Right hindlimb (tissue), 1 donor: Measurements from ENCODE around the gene TMEM50B.
"Not testable (repeated sequence)": the region's sequence is repeated elsewhere in the genome, so short reads cannot be mapped to it uniquely, and the experiment has no call there.

Experiments
- DNase-seq: peaks from one replicate; pipeline ENCODE4 v3.0.0-alpha.2; 2018

The TMEM50B gene

DNA sequence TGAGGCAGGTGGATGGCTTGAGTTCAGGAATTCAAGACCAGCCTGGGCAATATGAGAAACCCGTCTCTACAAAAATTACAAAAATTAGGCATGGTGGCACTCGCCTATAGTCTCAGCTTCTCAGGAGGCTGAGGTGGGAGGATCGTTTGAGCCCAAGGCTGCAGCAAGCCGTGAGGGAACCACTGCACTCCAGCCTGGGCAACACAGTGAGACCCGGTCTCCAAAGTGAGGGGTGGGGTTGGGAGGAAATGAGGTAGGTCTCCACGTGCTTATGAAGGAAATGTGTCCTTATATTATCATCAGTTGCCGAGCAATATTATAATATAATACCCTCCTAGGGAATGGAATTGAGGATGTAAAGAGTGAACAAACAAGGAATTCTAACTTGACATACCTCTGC is 2.7 kb downstream of the TMEM50B start:
- no peak for DNase-seq

DNA sequence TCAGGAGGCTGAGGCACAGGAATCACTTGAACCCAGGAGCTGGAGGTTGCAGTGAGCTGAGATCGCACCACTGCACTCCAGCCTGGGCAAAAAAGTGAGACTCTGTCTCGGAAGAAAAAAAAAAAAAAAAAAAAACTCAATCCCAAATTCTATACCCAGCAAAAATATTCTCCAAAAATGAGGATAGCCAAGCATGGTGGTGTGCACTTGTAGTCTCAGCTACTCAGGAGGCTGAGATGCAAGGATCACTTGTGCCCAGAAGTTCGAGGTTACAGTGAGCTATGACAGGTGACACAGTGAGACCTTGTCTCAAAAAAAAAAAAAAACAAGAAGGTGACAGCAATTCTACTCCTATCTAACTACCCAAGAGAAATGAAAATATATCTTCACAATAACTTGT is 6.4 kb downstream of the TMEM50B start:
- DNase-seq = no peak

DNA sequence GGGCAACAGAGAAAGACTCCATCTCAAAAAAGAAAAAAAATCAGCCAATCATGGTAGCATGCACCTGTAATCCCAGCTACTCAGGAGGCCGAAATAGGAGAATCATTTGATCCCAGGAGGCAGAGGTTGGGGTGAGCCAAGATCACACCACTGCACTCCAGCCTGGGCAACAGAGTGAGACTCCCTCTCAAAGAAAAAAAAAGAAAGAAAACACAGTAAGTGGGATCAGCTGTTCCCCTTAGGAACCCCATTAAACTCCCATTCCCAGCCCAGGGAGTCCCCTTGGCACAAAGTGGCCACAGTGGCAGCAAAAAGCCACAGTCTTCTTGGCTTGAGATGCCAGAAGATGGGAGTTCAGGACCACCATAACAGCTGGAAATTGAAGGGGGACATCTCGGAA is 9.1 kb downstream of the TMEM50B start:
- DNase-seq = no peak

DNA sequence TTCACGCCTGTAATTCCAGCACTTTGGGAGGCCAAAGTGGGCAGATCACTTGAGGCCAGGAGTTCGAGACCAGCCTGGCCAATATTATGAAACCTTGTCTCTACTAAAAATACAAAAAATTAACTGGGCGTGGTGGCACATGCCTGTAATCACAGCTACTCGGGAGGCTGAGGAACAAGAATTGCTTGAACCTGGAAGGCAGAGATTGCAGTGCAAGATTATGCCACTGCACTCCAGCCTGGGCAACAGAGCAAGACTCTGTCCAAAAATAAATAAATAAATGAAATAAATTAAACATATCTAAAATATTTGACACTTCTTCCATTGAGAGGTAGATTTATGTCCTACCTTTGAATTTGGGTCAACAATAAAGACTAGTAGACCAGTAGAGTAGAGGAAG is 10.6 kb downstream of the TMEM50B start:
- not testable (repeated sequence) for DNase-seq

DNA sequence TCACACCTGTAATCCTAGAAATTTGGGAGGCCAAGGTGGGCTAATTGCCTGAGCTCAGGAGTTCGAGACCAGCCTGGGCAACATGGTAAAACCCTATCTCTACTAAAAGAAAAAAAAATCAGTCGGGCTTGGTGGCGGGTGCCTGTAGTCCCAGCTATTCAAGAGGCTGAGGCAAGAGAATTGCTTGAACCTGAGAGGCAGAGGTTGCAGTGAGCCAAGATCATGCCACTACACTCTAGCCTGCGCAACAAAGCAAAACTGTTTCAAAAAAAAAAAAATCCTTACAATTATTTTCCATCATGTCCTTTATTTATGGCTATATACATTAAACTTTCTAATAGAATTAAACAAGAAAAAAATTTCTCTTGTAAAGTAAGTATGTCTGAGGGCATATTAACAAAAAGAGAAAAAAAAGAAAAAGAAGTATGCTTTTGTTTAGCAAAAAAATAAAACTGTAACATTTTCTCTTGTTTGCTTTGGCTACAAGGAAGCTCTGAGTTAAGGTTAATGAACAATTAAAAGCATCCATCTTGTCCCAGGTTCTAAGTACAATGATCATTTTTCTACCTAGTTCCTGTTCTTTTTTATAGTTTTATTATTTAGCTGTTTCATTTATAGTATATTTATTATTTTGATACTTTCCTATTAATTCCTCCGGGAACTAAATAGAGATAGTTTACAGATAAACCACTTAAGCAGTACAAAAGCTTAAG is 18.1 kb downstream of the TMEM50B start:
- no peak for DNase-seq

DNA sequence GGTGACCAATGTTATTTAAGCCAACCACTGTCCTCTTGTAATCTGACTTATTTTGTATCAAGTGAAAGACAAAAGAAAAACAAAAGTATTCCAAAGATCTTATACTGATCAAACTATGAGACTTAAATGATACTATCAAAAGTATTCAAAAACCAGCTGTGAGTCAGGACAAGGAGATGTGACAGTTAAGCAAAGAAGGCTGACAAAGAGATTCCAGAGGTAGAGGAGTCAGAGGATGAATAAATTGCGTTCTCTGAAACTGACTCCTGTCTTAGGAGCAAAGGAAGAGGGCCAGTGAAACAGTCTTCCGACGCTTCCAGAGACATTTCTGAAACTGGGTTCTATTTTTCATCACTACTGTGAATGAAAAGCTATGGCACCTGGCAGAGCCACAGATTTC is 20.9 kb downstream of the TMEM50B start:
- DNase-seq = no peak

DNA sequence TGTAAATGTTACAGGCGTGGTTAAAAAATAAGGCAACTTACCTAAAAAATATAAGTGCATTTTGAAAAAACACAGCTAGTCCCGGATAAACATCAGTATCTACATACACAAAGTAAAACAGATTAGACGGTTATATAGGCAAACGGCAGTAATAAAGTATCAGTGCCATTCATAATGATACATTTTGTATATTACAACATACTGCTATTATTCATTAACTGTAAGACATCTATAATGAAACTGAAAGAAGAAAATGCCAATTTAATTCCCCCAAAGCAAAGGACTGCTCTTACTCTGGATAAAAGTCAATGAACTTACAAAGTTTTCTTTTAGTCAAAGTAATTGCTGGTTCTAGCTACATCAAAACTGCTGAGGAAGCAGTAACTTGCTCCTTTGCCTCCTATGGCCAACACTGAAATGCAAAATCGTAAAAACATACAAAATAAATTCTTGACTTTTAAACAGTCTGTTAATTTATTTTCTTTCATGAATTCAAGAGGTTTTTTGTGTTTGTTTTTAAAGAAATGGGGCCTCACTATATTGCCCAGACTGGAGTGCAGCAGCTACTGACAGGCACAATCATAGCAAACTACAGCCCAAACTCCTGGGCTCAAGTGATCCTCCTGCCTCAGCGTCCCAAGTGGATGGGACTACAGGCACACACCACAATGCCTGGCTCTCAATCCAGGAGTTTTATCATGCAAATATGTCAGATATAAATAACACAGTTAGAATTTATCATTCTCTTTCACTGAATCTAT is 23.9 kb downstream of the TMEM50B start:
- DNase-seq = no peak

DNA sequence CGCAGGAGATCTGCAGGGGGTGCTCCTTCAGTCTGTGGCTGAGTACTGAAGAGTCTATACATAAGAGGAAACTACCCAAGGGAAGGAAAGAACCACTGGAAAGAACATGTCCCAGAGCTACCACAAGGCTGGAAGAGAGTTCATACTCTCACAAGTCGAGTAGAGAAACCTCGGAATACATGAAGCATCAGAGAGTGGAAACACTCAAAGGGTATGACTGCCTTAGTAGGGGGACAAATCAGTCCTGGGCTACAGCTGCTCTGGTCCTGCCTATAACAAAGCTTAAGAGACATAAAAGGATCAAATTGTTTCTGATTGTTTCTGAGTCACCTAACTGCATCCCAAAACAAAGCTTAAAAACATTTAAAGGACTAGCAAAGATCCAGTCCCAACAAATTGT is 27.4 kb downstream of the TMEM50B start:
- no peak for DNase-seq

DNA sequence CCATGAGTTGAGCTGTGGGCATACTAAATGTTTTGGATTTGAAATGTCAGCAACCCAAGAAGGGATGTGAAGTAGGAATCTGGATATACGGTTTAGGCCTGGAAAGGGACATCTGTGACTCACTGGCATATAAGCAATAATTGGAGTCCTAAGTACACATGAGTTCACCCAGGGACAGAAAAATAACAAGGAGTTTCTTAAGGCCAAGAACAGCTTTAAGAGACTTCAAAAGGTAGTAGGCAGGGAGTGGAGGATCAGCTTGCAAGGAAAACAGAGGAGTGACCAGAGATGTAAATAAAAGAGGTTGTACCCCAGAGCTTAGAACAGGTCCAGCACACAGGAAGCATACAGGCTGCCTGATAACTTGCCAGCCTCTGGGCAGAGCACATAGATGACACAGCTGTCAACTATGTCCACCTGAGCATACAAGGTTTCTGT is 28.1 kb downstream of the TMEM50B start:
- no peak for DNase-seq

DNA sequence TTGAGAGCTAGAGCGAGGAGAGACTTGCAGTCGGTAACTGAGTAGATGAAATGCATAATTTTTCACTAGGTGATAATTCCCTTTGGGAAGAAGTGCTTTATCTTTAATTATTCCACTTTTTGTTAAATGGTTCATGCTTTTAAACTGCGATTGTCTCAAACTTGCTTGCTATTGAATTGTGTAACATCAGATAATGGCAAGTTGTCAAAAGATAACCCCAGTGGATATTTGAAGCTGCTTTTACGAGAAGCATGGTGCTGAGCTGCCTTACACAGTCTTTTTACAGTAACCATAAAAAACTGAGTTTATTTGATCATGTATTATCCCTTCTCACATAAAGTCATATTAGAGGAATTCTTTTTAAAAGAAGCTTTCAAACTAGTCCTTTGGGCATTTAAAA is 30.2 kb downstream of the TMEM50B start:
- no peak for DNase-seq

DNA sequence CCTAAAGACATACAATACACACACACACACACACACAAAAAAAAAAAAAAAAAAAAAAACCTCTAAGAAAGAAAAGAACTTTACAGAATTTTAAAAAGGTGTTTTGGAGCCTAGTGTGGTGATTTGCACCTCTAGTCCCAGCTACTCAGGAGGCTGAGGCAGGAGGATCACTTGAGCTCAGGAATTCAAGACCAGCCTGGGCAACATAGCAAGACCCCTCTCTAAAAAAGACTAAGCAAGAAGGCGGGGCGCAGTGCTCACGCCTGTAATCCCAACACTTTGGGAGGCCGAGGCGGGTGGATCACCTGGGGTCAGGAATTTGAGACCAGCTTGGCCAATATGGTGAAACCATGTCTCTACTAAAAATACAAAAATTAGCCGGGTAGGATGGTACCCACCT is 33.2 kb downstream of the TMEM50B start:
- DNase-seq = not testable (repeated sequence)

DNA sequence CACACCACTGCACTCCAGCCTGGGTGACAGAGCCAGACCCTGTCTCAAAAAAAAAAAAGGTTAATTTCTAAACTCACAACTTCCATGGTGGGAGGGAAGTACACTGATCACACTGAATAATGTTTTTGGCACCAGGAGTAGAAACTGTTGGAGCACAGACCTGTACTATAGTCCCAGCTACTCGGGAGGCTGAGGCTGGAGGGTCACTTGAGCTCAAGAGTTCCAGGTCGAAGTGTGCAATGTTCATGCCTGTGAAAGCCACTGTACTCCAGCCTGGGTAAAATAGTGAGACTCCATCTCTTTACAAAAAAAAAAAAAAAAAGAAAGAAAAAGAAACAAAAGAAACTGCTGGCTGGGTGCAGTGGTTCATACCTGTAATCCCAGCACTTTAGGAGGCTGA is 35.3 kb downstream of the TMEM50B start:
- no peak for DNase-seq

DNA sequence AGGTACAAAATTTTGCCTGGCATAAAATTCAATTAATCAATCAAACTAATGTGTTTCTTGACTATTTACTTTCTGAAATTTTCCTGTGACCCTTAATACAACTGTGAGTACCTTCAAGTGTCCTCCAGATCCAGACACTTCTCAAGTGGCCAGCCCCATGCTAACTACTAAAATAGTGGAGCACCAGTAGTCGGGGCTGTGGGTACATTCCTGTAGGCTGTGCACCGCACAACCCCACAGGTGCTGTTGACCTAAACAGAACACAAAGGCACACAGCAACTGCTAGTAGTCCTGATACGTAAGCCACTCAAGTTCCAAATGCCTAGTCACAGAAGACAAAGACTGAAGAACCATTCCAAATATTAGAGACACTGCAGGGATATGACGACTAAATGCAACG is 36.6 kb downstream of the TMEM50B start:
- no peak for DNase-seq

DNA sequence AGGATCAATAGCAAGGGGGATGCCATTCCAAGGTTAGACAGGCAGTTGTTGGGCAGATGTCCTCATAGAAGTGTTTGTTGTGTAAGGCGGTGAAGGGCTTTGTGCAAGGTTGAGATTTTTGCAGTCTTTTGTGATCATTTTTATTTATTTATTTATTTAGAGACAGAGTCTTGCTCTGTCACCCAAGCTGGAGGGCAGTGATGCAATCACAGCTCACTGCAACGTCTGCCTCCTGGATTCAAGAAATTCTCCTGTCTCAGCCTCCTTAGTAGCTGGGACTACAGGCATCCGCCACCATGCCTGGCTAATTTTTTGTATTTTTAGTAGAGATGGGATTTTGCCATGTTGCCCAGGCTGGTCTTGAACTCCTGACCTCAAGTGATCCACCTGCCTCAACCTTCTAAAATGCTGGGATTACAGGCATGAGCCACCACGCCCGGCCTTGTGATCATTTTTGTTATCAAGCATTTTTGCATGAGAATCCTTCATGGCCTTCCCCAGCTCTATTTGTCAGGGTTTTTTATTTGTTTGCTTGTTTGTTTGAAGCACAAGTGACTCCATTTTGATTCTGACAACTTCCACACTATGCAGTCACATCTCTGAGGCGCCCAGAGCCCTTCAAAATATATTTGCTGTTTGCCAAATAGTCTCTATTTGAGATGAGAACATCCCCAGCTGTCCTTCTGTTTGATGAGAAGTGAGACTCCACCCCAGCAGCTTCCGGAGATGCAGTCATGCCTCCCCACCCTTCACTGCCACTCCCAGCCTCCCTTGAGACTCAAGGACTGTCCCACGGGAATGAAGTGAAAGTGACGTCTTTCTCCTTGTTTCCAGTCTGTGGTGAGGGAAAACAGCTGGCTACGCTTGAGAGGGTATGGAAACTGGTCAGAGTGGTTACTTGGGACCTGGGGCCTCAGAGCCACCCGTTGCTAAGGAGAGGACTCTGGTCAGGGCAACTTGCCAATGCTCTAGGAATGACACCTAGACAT is 38.0 kb downstream of the TMEM50B start:
- peak; percentile 38 for DNase-seq

DNA sequence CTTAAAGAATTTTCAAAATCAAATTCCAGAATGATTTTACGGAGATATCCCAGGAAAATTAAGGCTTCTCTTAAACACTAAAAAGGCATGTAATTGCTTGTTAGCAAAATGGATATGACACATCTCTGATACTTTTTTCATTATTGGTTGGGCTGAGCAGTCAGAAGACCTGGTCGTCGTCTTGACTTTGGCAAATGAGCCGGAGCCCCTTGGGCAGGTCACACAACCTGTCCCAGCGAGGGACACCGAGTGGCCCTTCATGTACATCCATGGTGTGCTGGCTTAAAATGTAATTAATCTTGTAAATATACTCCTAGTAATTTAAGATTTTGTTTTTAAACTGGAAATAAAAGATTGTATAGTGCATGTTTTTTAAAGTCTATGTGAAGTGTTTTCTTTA is 42.6 kb downstream of the TMEM50B start:
- DNase-seq = no peak

DNA sequence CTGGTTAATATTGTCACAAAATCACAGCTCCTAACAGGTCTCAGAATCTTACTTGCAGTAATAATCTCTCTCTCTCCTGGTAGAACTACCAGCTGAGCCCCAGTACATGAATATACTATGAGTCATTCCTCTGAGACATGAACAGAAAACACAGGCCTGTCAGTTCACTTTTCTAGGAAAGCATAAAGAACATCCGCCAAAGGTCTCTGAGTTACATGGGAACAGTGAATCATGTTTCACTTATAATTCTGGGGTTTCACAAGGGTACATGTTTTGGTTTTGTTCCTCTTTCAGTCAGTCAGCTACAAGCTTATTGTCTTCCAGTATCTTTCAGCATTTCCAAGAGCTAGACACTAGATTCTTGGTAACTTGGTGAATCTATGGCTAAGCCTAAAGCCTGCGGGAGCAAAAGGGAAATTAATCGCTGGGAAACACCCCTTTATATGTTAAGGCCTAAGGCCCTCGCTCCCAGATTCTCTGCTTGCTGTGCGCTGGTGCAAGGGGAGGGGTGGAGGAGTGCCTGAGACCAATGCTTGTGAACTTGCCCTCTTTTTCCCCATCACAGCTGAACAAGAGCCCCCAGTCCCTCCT is 44.9 kb downstream of the TMEM50B start:
- no peak for DNase-seq

DNA sequence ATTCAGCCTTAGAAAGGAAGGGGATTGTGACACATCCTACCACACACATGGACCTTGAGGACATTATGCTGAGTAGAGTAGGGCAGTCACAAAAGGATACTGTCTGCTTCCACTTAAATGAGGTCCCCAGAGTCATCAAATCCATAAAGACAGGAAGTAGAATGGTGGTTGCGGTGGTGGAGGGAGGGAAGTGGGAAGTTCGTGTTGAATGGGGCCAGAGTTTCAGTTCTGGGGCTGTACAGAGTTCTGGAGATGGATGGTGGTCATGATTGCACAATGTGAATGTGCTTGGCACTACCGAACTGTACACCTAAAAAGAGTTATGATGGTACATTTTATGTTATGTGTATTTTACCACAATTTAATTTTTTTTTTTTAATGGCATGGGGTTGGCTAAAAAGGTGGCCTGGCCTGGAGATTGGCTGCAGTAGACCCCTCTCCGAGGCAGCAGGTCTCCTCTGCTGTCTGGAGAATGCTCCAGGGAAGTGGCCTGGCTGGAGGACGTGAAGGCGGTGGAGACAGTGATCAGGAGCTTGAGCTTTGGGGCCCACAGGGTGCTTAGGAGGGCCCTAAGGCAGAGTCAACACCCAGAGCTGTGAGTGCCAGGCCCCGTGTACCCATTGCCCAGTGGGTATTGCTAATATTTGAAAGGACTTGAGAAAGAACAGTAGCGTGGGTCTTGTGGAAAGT is 46.2 kb downstream of the TMEM50B start:
- no peak for DNase-seq

DNA sequence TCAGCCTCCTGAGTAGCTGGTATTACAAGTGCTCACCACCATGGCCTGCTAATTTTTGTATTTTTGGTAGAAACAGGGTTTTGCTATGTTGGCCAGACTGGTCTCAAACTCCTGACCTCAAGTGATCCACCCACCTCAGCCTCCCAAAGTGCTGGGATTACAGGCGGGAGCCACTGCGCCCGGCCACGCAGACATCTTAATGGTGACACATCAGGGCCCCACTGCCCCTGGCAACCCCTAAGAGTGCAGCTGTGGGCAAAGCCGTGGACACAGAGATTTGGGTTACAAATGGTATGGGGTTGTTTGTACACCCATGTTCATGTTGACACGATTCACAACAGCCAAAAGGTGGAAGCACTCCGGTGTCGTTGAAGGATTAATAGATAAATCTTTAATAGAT is 46.8 kb downstream of the TMEM50B start:
- no peak for DNase-seq

DNA sequence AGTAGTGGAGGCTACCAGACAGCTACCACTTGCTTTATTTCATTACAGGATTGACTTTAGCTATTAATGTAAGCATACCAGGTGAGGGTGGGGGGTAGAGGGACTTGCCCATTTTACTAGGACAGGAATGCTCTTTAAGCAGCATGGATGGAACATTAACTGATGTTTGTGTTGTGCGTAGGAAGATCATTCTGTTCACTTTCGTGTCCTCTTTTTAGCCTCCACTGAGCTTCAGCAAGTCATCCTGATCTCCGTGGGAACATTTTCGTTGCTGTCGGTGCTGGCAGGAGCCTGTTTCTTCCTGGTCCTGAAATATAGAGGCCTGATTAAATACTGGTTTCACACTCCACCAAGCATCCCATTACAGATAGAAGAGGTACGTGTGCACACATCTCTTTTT is 47.3 kb downstream of the TMEM50B start:
- no peak for DNase-seq

DNA sequence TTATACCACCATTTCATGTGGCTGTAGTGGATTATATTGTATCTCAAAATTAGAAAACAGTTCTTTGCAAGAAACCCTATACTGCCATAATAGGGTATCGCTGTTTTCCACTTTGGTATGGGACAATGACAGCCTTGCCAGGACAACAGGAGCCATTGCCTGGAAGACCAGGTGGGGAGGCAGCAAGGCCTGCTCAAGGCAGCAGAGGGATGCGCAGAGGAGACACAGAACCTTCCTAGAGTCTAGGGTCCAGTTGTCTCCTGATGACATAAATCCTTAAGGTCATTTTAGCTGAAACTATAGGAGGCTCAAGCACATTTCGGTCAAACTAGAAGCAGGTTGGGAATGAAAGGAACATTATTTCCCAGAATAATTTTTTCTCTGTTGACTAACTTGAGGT is 48.9 kb downstream of the TMEM50B start:
- no peak for DNase-seq

DNA sequence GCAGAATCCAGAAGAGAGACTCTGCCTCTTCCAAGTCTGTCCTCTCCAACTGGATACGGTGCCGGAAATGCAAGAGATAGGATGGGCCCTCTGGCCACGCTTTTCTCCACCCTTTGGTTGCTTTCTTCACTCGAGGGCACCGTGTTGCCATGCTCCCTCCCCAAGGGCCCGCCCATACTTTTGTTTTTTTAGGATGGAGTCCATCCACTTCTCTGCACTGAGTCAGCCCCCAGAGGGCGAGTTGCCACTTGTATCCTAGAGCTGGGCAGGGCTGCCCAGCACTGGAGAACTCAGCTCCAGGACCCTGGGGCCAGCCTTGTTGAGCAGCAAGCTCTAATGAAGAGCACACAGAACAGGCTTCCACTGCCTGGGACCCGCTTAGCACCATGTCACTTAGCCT is 51.1 kb downstream of the TMEM50B start:
- no peak for DNase-seq

DNA sequence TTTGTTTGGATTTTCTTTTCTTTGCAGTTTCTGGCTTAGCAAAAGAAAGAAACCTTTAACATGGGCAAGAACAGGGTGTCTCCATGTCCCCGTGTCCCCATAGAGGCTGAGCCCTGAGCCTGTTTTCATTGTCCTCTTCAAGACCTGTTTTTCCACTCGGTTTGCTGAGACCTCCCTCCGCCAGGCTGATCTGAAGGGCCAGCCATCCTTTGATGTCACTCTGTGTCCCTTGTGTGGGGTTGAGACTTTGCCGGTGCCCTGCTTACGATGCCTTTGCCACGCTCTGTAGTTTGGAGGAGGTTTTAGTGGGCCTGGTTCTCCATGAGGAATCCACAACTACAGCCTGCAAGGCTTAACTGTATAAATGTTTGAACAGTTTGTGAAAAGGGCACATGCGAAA is 52.7 kb downstream of the TMEM50B start:
- no peak for DNase-seq
